Measurements from ENCODE around the gene PRPS1.

DNA sequence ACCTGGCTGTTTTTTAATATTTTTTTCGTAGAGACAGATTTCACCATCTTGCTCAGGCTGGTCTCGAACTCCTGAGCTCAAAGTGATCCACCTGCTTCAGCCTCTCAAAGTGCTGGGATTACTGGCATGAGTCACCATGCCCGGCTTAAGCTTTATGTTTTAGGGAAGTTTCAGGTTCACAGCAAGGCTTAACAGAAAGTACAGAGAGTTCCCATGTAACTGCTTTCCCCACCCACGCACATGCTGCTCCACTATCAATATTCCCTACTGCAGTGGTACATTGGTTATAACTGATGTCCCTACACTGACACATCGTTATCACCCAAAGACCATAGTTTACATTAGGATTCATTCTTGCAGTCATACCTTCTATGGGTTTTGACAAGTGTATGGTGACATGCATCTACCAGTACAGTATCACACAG is 62.7 kb downstream of the PRPS1 start:
- TF ChIP-seq POLR2A (IDR thresholded peaks at IDR 0.05; ENCODE audit: low read length) (no peak), GATA1 (IDR thresholded peaks at IDR 0.05; ENCODE audit: low read depth, low read length) (no peak)

Measured in erythroblast (primary cell).